Measurements from ENCODE around the gene SYVN1.

- TF ChIP-seq CTCF (conservative IDR thresholded peaks at IDR 0.05; ENCODE audit: low read length): no peak
- TF ChIP-seq EZH2phosphoT487 (IDR thresholded peaks at IDR 0.05; ENCODE audit: borderline replicate concordance): no peak
These were observed 22.6 kb upstream of the SYVN1 start for GRCh38 chr11:65156926-65157325.

Measured in Loucy (cell line).